GM23338 (cell line): ENCODE data around the gene STRN3. TPM values are rescaled to one million over a fixed set of nuclear protein-coding genes. Genes with fewer than 3 reads are reported as not detected.

Experiments used
- ATAC-seq: fragments of 200-7000 bp; cut with Tn5 transposase; 3 replicates; pipeline ENCODE4 v1.9.1; 2020
- DNase-seq: peaks from one replicate; pipeline ENCODE4 v3.0.0-alpha.2; 2015; ENCODE audit warnings: low spot score
- H2AFZ ChIP-seq: fragments of 200-600 bp; sonication (generic); 2 replicates; pipeline ENCODE4 v1.8.0; 2016; ENCODE audit warnings: antibody characterized with exemption, mild to moderate bottlenecking, moderate library complexity
- H3F3A ChIP-seq: fragments of 200-600 bp; sonication (generic); replicated peaks from 2 replicates; pipeline ENCODE4 v1.8.0; 2017; ENCODE audit warnings: antibody characterized with exemption, mixed run types, low read depth
- H3K27ac ChIP-seq: fragments of 200-600 bp; sonication (generic); 2 replicates; pipeline ENCODE4 v1.6.1; 2016; ENCODE audit warnings: low read depth
- H3K27me3 ChIP-seq: fragments of 200-600 bp; sonication (generic); 2 replicates; pipeline ENCODE4 v1.8.0; 2016; ENCODE audit warnings: mild to moderate bottlenecking, mixed run types, moderate library complexity; ENCODE audit not compliant: insufficient read depth
- H3K36me3 ChIP-seq: fragments of 200-600 bp; sonication (generic); 2 replicates; pipeline ENCODE4 v1.8.0; 2016; ENCODE audit warnings: mild to moderate bottlenecking; ENCODE audit not compliant: insufficient read depth
- H3K4me1 ChIP-seq: fragments of 200-600 bp; sonication (generic); 2 replicates; pipeline ENCODE4 v1.8.0; 2016; ENCODE audit warnings: mild to moderate bottlenecking, moderate library complexity; ENCODE audit not compliant: insufficient read depth
- H3K4me2 ChIP-seq: fragments of 200-600 bp; sonication (generic); 2 replicates; pipeline ENCODE4 v1.7.1; 2017; ENCODE audit warnings: mixed run types
- H3K4me3 ChIP-seq: fragments of 200-600 bp; sonication (generic); 2 replicates; pipeline ENCODE4 v1.6.1; 2016; ENCODE audit warnings: mixed run types
- H3K79me2 ChIP-seq: fragments of 200-600 bp; sonication (generic); replicated peaks from 2 replicates; pipeline ENCODE4 v1.8.0; 2017; ENCODE audit warnings: mild to moderate bottlenecking; ENCODE audit not compliant: insufficient read depth
- H3K9me2 ChIP-seq: fragments of 200-600 bp; sonication (generic); 2 replicates; pipeline ENCODE4 v1.8.0; 2017; ENCODE audit not compliant: insufficient read depth
- H4K20me1 ChIP-seq: fragments of 200-600 bp; sonication (generic); replicated peaks from 2 replicates; pipeline ENCODE4 v1.8.0; 2017; ENCODE audit warnings: mild to moderate bottlenecking; ENCODE audit not compliant: insufficient read depth
- H3K27ac Mint-ChIP-seq: 2 replicates; pipeline ENCODE4 v1.8.0; 2020; ENCODE audit warnings: inconsistent platforms, mild to moderate bottlenecking, moderate library complexity, mixed read lengths
- H3K27me3 Mint-ChIP-seq: 3 replicates; pipeline ENCODE4 v1.8.0; 2022; ENCODE audit warnings: low read depth, mild to moderate bottlenecking, moderate library complexity, mixed read lengths, inconsistent platforms; ENCODE audit not compliant: insufficient read depth, poor library complexity
- H3K36me3 Mint-ChIP-seq: 3 replicates; pipeline ENCODE4 v1.8.0; 2021; ENCODE audit warnings: low read depth, mild to moderate bottlenecking, inconsistent platforms, moderate library complexity, mixed read lengths
- H3K4me1 Mint-ChIP-seq: 3 replicates; pipeline ENCODE4 v1.8.0; 2020; ENCODE audit warnings: mild to moderate bottlenecking, inconsistent platforms, mixed read lengths
- H3K4me3 Mint-ChIP-seq: 3 replicates; pipeline ENCODE4 v1.8.0; 2021; ENCODE audit warnings: moderate library complexity, mild to moderate bottlenecking, inconsistent platforms, mixed read lengths
- H3K9me3 Mint-ChIP-seq: 3 replicates; pipeline ENCODE4 v1.8.0; 2020; ENCODE audit warnings: moderate library complexity, mild to moderate bottlenecking, inconsistent platforms, mixed read lengths
- CREB1 ChIP-seq: fragments of 250-450 bp; sonication (Bioruptor Pico); IDR thresholded peaks from 2 replicates; pipeline ENCODE4 v1.5.0; 2020; ENCODE audit warnings: low read depth, mild to moderate bottlenecking, moderate library complexity
- ETS1 ChIP-seq: IDR thresholded peaks from 2 replicates; pipeline ENCODE4 v1.6.1; 2016; ENCODE audit warnings: antibody characterized with exemption
- EZH2 ChIP-seq: fragments of 200-600 bp; sonication (generic); IDR thresholded peaks from one replicate; pipeline ENCODE4 v1.8.0; 2017; ENCODE audit warnings: antibody characterized with exemption, mild to moderate bottlenecking, low read depth; ENCODE audit not compliant: unreplicated experiment
- EZH2phosphoT487 ChIP-seq: fragments of 200-600 bp; sonication (generic); IDR thresholded peaks from one replicate; pipeline ENCODE4 v1.8.1; 2018; ENCODE audit warnings: antibody characterized with exemption; ENCODE audit not compliant: unreplicated experiment
- JUNB ChIP-seq: IDR thresholded peaks from one replicate; pipeline ENCODE4 v1.6.1; 2016; ENCODE audit warnings: antibody characterized with exemption; ENCODE audit not compliant: unreplicated experiment
- NANOG ChIP-seq: IDR thresholded peaks from 2 replicates; pipeline ENCODE4 v1.6.1; 2016; ENCODE audit warnings: antibody characterized with exemption, borderline replicate concordance
- POLR2AphosphoS5 ChIP-seq: IDR thresholded peaks from 2 replicates; pipeline ENCODE4 v1.6.1; 2016; ENCODE audit warnings: antibody characterized with exemption, low read depth
- ZNF114 ChIP-seq: fragments of 250-450 bp; sonication (Bioruptor Pico); IDR thresholded peaks from 2 replicates; pipeline ENCODE4 v1.5.0; 2020; ENCODE audit warnings: mild to moderate bottlenecking, moderate library complexity
- ZNF331 ChIP-seq: fragments of 250-450 bp; sonication (Bioruptor Pico); IDR thresholded peaks from 2 replicates; pipeline ENCODE4 v1.5.0; 2020; ENCODE audit warnings: low read depth, mild to moderate bottlenecking, moderate library complexity
- polyA plus RNA-seq: library from polyadenylated mRNA; unstranded; fragments of >200 nt; fragmentation: Nextera tagmentation; extraction: Ambion mirVana; gene quantifications from 2 replicates; pipeline ENCODE4 v1.2.1, GENCODE V29; 2016
- total RNA-seq: library from RNA; depleted of rRNA; stranded (reverse); fragments of >200 nt; shearing (Covaris generic); gene quantifications from 2 replicates; pipeline ENCODE4 v1.2.3, GENCODE V29; 2014
- TF ChIP-seq, protein P1 (sequence below), 2 experiments: fragments of 200-600 bp in 1 of 2; sonication (generic) in 1 of 2; conservative IDR thresholded peaks; 2 replicates each; pipeline versions ENCODE4 v1.5.1 to v1.6.1; 2016 to 2017; ENCODE audit warnings: antibody characterized with exemption in 2 of 2, low read depth in 2 of 2, mild to moderate bottlenecking in 2 of 2, moderate library complexity in 1 of 2
- TF ChIP-seq, protein P2 (sequence below): IDR thresholded peaks from one replicate; pipeline ENCODE4 v1.6.1; 2018; ENCODE audit warnings: antibody characterized with exemption; ENCODE audit not compliant: unreplicated experiment

The STRN3 gene
- total and polyA plus RNA-seq, 2 experiments from 2014 or later: 35.0 to 40.6 TPM

GRCh38 chr14:31070431-31070830, 44.3 kb upstream of the STRN3 start:
- Mint-ChIP-seq H3K27ac (no peak overlapping the region), H3K9me3 (no peaks in the 10 kb centered on the region), H3K4me1 (no peaks in the 10 kb centered on the region), H3K27me3 (no peaks in the 10 kb centered on the region), H3K4me3 (no peak overlapping the region), H3K36me3 (peaks cover 15% of the 10 kb centered on the region)
- Histone ChIP-seq H3K27ac (no peak overlapping the region), H3K79me2 (no peaks in the 10 kb centered on the region), H3K4me2 (no peak overlapping the region), H3K36me3 (no peaks in the 10 kb centered on the region), H2AFZ (no peak overlapping the region), H4K20me1 (no peaks in the 10 kb centered on the region), H3K4me1 (no peaks in the 10 kb centered on the region), H3F3A (no peaks in the 10 kb centered on the region), H3K27me3 (no peaks in the 10 kb centered on the region), H3K9me2 (no peaks in the 10 kb centered on the region; the same call in 1 of the 2 replicates), H3K4me3 (no peak overlapping the region)
- TF ChIP-seq JUNB (no peak), ZNF331 (CRISPR knock-in tag) (no peak), NANOG (no peak), EZH2 (no peak), ETS1 (no peak), POLR2AphosphoS5 (no peak), EZH2phosphoT487 (no peak), ZNF114 (CRISPR knock-in tag) (no peak)
- DNase-seq (no peak), ATAC-seq (no peak)

GRCh38 chr14:31069343-31069742, 43.2 kb upstream of the STRN3 start:
- Histone ChIP-seq H3K36me3 (no peaks in the 10 kb centered on the region), H3K27ac (no peak overlapping the region), H3K4me1 (no peaks in the 10 kb centered on the region), H3K9me2 (no peaks in the 10 kb centered on the region; the same call in 1 of the 2 replicates), H4K20me1 (no peaks in the 10 kb centered on the region), H3K4me3 (no peak overlapping the region), H3K4me2 (no peak overlapping the region), H3K79me2 (no peaks in the 10 kb centered on the region), H3K27me3 (no peaks in the 10 kb centered on the region), H3F3A (no peaks in the 10 kb centered on the region), H2AFZ (no peak overlapping the region)
- DNase-seq (no peak), ATAC-seq (no peak)
- H3K27me3 Mint-ChIP-seq: no peaks in the 10 kb centered on the region
- H3K4me1 Mint-ChIP-seq: no peaks in the 10 kb centered on the region
- no peak overlapping the region for H3K27ac Mint-ChIP-seq
- H3K36me3 Mint-ChIP-seq: peaks cover 9% of the 10 kb centered on the region
- H3K9me3 Mint-ChIP-seq: no peaks in the 10 kb centered on the region
- no peak overlapping the region for H3K4me3 Mint-ChIP-seq
- TF ChIP-seq, protein P1, sequence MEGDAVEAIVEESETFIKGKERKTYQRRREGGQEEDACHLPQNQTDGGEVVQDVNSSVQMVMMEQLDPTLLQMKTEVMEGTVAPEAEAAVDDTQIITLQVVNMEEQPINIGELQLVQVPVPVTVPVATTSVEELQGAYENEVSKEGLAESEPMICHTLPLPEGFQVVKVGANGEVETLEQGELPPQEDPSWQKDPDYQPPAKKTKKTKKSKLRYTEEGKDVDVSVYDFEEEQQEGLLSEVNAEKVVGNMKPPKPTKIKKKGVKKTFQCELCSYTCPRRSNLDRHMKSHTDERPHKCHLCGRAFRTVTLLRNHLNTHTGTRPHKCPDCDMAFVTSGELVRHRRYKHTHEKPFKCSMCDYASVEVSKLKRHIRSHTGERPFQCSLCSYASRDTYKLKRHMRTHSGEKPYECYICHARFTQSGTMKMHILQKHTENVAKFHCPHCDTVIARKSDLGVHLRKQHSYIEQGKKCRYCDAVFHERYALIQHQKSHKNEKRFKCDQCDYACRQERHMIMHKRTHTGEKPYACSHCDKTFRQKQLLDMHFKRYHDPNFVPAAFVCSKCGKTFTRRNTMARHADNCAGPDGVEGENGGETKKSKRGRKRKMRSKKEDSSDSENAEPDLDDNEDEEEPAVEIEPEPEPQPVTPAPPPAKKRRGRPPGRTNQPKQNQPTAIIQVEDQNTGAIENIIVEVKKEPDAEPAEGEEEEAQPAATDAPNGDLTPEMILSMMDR (conservative IDR thresholded peaks at IDR 0.05; ENCODE audit: low read depth in 2 of 2): no peak
- no peak for TF ChIP-seq NANOG

GRCh38 chr14:31068235-31068634, 42.1 kb upstream of the STRN3 start:
- no peak overlapping the region for H3K4me3 ChIP-seq
- peaks cover 9% of the 10 kb centered on the region for H3K36me3 Mint-ChIP-seq
- DNase-seq (no peak), ATAC-seq (no peak)
- no peak overlapping the region for H2AFZ ChIP-seq
- H3K9me2 ChIP-seq: no peaks in the 10 kb centered on the region; the same call in 1 of the 2 replicates
- H4K20me1 ChIP-seq: no peaks in the 10 kb centered on the region
- H3K27ac Mint-ChIP-seq: no peak overlapping the region
- no peaks in the 10 kb centered on the region for H3K27me3 ChIP-seq
- H3K27me3 Mint-ChIP-seq: no peaks in the 10 kb centered on the region
- no peaks in the 10 kb centered on the region for H3K9me3 Mint-ChIP-seq
- H3K4me2 ChIP-seq: no peak overlapping the region
- H3K4me3 Mint-ChIP-seq: no peak overlapping the region
- no peak overlapping the region for H3K27ac ChIP-seq
- TF ChIP-seq, protein P2, sequence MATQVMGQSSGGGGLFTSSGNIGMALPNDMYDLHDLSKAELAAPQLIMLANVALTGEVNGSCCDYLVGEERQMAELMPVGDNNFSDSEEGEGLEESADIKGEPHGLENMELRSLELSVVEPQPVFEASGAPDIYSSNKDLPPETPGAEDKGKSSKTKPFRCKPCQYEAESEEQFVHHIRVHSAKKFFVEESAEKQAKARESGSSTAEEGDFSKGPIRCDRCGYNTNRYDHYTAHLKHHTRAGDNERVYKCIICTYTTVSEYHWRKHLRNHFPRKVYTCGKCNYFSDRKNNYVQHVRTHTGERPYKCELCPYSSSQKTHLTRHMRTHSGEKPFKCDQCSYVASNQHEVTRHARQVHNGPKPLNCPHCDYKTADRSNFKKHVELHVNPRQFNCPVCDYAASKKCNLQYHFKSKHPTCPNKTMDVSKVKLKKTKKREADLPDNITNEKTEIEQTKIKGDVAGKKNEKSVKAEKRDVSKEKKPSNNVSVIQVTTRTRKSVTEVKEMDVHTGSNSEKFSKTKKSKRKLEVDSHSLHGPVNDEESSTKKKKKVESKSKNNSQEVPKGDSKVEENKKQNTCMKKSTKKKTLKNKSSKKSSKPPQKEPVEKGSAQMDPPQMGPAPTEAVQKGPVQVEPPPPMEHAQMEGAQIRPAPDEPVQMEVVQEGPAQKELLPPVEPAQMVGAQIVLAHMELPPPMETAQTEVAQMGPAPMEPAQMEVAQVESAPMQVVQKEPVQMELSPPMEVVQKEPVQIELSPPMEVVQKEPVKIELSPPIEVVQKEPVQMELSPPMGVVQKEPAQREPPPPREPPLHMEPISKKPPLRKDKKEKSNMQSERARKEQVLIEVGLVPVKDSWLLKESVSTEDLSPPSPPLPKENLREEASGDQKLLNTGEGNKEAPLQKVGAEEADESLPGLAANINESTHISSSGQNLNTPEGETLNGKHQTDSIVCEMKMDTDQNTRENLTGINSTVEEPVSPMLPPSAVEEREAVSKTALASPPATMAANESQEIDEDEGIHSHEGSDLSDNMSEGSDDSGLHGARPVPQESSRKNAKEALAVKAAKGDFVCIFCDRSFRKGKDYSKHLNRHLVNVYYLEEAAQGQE: no peak
- no peak for TF ChIP-seq POLR2AphosphoS5
- TF ChIP-seq JUNB: no peak
- no peak for TF ChIP-seq CREB1 (CRISPR knock-in tag)
- H3K79me2 ChIP-seq: no peaks in the 10 kb centered on the region
- no peaks in the 10 kb centered on the region for H3K4me1 Mint-ChIP-seq
- no peaks in the 10 kb centered on the region for H3K36me3 ChIP-seq
- no peaks in the 10 kb centered on the region for H3K4me1 ChIP-seq
- no peaks in the 10 kb centered on the region for H3F3A ChIP-seq
